Measurements from ENCODE around the gene WDR91. TPM values are rescaled to one million over a fixed set of nuclear protein-coding genes. Genes with fewer than 3 reads are reported as not detected.

Gene WDR91
- total and polyA plus RNA-seq, 4 donors: 11.3 to 47.8 (median 21.5) TPM

DNA sequence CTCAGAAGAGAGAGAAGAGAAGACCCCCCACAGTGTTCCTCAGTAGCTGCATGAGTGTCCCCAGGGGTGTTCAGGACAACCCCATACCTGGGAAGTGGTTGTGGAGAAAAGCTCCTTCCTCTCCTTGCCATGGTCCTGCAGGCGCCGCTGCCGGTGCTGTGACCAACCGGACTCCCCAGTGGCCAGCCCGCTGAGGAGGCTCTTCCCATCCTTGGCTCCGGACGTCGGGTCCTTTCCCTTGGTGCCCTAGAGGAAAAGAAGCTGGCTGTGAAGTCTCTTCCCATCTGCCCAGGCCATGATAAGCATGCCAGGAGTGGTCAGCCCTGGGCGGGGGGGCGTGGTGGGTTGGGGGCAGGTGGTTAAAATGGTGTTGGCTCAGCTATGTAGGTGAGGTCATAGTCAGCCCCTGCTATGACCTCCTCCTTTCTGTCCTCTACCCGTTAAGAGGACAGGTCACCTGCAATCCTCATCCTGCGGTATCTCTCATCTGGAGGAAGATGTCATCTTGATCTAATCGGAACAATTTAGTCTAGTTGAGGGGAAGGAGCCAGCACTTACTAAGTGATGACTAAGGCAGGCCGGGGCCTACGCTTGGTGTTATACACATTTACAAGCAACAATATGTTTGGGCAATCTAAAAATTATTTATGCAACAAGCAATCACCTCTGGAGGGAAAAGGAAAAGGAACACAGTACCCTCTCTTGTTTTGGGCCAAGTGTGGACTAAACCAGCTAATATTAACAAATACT is 13.2 kb downstream of the WDR91 start:
- no peak overlapping the region for H3K4me3 ChIP-seq
- peaks cover 0 to 18% (median 7%) of the 10 kb centered on the region in 5 donors for H3K4me1 ChIP-seq (ENCODE audit: control insufficient read depth in 5 of 5, insufficient read depth in 5 of 5, low read length in 5 of 5)
- TF ChIP-seq, protein P1, sequence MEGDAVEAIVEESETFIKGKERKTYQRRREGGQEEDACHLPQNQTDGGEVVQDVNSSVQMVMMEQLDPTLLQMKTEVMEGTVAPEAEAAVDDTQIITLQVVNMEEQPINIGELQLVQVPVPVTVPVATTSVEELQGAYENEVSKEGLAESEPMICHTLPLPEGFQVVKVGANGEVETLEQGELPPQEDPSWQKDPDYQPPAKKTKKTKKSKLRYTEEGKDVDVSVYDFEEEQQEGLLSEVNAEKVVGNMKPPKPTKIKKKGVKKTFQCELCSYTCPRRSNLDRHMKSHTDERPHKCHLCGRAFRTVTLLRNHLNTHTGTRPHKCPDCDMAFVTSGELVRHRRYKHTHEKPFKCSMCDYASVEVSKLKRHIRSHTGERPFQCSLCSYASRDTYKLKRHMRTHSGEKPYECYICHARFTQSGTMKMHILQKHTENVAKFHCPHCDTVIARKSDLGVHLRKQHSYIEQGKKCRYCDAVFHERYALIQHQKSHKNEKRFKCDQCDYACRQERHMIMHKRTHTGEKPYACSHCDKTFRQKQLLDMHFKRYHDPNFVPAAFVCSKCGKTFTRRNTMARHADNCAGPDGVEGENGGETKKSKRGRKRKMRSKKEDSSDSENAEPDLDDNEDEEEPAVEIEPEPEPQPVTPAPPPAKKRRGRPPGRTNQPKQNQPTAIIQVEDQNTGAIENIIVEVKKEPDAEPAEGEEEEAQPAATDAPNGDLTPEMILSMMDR (IDR thresholded peaks at IDR 0.05; ENCODE audit: control extremely low read depth, extremely low read depth): no peak
- no peak overlapping the region for H3K9ac ChIP-seq (ENCODE audit: insufficient read depth in 1 of 2, low read length in 2 of 2)
- H3K27ac ChIP-seq (ENCODE audit: low read depth in 1 of 2, low read length in 1 of 2): no peak overlapping the region
- peaks cover 23 to 50% (median 37%) of the 10 kb centered on the region in 4 donors for H3K36me3 ChIP-seq (ENCODE audit: control insufficient read depth in 4 of 4, insufficient read depth in 4 of 4, low read length in 4 of 4)
- ATAC-seq (ENCODE audit: insufficient read depth, low FRiP score) (no peak), DNase-seq (no peak)
- no peaks in the 10 kb centered on the region for H3K27me3 ChIP-seq (ENCODE audit: control insufficient read depth in 3 of 3, insufficient read depth in 3 of 3, low read length in 2 of 3)
- peaks cover 0 to 2% (median 0%) of the 10 kb centered on the region in 4 donors for H3K9me3 ChIP-seq (ENCODE audit: control insufficient read depth in 4 of 4, insufficient read depth in 3 of 4, low read length in 3 of 4)
- WGBS, 2 donors: 95% methylated on average over 14 to 15 of the region's 15 CpGs

DNA sequence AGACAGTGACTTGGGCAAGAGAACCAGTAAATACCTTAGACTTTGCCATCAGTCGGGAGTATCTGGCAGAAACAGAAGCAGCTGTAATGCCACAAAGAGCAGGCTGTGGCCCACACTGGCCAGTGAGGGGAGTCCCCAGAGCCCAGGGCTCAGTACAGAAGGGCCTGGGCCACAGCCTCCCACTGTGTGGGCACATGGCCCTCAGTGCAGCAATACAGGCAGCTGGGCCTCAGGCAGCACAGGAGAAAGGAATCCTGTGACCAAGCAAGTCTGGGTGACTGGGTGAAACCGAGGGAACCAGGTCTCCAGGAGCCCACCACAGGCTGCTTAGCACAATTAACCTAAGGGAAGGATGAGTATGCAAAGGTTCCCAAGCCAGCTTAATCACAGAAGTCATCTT is 14.0 kb downstream of the WDR91 start:
- DNase-seq (no peak), ATAC-seq (ENCODE audit: insufficient read depth, low FRiP score) (no peak)
- TF ChIP-seq, protein P1 (IDR thresholded peaks at IDR 0.05; ENCODE audit: control extremely low read depth, extremely low read depth): no peak
- H3K9me3 ChIP-seq (ENCODE audit: control insufficient read depth in 4 of 4, insufficient read depth in 3 of 4, low read length in 3 of 4): peaks cover 0 to 2% (median 0%) of the 10 kb centered on the region in 4 donors
- H3K4me3 ChIP-seq: no peak overlapping the region
- no peak overlapping the region for H3K9ac ChIP-seq (ENCODE audit: insufficient read depth in 1 of 2, low read length in 2 of 2)
- H3K4me1 ChIP-seq (ENCODE audit: control insufficient read depth in 5 of 5, insufficient read depth in 5 of 5, low read length in 5 of 5): peaks cover 0 to 13% (median 5%) of the 10 kb centered on the region in 5 donors
- H3K27ac ChIP-seq (ENCODE audit: low read depth in 1 of 2, low read length in 1 of 2): no peak overlapping the region
- H3K27me3 ChIP-seq (ENCODE audit: control insufficient read depth in 3 of 3, insufficient read depth in 3 of 3, low read length in 2 of 3): no peaks in the 10 kb centered on the region
- 91 to 98% methylated on average over 2 of the region's 2 CpGs for WGBS, 2 donors
- H3K36me3 ChIP-seq (ENCODE audit: control insufficient read depth in 4 of 4, insufficient read depth in 4 of 4, low read length in 4 of 4): peaks cover 26 to 53% (median 36%) of the 10 kb centered on the region in 4 donors

DNA sequence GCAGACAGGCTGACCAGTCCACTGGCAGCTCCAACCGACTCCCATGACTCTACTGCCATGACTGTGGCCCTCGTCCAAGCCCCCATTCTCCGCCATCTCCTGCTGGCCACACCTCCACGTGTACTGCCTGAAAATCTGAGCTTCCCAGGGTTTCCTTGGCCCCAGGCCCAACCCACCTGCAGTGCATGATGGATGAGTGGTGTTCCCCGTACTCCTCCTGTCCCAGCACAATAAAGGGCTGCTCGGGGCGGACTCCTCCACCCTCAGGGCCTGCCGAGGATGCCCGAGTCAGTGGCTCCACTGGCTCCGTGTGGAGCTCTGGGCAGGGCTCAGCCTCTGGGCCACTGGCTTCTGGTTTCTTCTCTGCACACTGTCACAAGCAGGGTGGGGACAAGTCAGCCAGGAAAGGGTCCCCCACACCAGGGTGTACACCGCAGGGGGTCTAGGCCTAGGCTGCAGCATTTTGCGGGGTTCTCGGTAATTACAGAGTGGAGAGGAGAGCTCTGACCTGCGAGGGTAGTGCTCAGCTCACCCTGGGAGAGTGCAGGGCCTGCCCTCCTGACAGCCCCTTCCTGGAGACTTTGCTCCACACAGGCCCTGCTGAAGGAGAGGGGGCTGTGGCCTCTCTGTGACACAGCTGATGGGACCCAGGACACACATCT is 15.2 kb downstream of the WDR91 start:
- no peak for DNase-seq
- Histone ChIP-seq H3K27me3 (ENCODE audit: control insufficient read depth in 3 of 3, insufficient read depth in 3 of 3, low read length in 2 of 3) (no peaks in the 10 kb centered on the region), H3K4me3 (no peak overlapping the region), H3K27ac (ENCODE audit: low read depth in 1 of 2, low read length in 1 of 2) (no peak overlapping the region), H3K4me1 (ENCODE audit: control insufficient read depth in 5 of 5, insufficient read depth in 5 of 5, low read length in 5 of 5) (peaks cover 0 to 6% (median 5%) of the 10 kb centered on the region in 5 donors), H3K9ac (ENCODE audit: insufficient read depth in 1 of 2, low read length in 2 of 2) (no peak overlapping the region), H3K9me3 (ENCODE audit: control insufficient read depth in 4 of 4, insufficient read depth in 3 of 4, low read length in 3 of 4) (peaks cover 0 to 2% (median 0%) of the 10 kb centered on the region in 4 donors), H3K36me3 (ENCODE audit: control insufficient read depth in 4 of 4, insufficient read depth in 4 of 4, low read length in 4 of 4) (peaks cover 23 to 56% (median 30%) of the 10 kb centered on the region in 4 donors)
- WGBS, 2 donors: 96 to 98% methylated on average over 14 of the region's 14 CpGs
- TF ChIP-seq, protein P1 (IDR thresholded peaks at IDR 0.05; ENCODE audit: control extremely low read depth, extremely low read depth): no peak
- no peak for ATAC-seq (ENCODE audit: insufficient read depth, low FRiP score)

Data from lung (tissue), 12 donors.